GM18909 (cell line): ENCODE data around the gene GSTCD.
"Not testable (repeated sequence)": the region's sequence is repeated elsewhere in the genome, so short reads cannot be mapped to it uniquely, and the experiment has no call there.

Experiments used
- ATAC-seq: cut with Tn5 transposase; IDR thresholded peaks from one replicate; pipeline ENCODE4 v1.9.1; 2021; ENCODE audit warnings: mild to moderate bottlenecking; ENCODE audit not compliant: unreplicated experiment, poor library complexity

The GSTCD gene

DNA sequence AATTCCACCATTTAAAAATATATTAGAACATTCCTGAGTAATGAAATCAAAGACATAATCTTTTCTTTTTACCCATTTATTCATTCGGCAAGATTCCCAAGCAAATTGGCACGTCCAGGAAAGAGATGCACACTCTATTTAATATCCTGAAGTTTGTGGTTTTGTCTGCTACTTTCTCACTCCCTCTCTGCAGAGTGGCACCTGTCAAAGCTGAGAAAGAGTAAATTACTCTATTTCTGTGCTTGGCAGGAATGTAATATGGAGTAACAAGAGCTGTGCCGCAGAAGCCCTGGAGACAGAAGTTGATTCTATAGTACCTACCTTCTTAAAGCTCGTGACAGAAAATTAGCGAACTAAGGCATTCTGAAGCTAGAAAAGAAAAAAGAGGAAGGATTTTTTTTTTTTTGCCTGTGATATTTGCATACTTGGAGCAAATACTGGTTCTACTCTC, 5.5 kb downstream of the GSTCD start:
- peak; percentile 67 for ATAC-seq

DNA sequence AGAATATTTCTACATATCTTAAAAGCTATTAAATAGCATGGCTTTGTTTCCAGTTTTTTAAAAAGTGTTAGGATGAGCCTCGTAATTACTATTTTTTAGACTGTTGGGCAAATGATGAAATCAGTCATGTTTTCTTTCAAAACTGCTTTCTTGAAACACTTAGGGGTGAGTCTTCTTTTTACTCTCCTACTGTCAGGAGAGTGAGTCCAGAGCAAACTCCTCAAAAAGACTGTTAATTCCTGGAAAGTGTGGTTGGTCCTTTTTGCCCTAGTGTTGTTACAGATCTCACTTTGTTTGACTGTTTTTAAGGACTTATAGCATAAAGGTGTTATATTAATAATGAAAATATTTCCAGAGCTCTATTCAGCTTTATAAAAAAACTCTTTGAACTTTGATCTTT, 6.3 kb downstream of the GSTCD start:
- ATAC-seq = no peak

DNA sequence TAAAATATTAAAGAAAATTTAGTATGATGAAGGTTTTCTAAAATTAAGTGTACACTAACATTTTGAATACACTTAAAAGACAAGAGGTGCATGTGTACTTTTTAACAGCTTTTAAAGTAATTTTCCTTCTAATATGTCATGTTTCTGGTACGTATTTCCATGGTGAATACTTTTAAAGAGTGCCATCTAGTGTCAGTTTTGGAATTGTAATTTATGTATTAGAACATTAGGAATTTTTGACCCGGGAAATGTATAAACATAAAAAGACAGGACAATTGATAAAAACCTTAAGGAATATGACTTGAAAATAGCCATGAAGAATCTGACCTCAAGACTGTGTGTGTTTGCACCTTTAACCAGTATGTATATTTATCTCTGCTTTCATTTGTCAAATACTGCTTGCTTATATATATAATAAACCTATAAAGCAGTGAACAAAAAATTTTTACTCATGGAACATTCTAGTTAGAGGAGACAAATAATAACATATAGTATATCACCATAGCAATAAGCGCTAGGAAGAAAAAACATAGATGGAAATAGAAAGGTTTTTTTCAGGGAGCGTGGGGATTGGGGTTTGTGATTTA, 7.2 kb downstream of the GSTCD start:
- no peak for ATAC-seq

DNA sequence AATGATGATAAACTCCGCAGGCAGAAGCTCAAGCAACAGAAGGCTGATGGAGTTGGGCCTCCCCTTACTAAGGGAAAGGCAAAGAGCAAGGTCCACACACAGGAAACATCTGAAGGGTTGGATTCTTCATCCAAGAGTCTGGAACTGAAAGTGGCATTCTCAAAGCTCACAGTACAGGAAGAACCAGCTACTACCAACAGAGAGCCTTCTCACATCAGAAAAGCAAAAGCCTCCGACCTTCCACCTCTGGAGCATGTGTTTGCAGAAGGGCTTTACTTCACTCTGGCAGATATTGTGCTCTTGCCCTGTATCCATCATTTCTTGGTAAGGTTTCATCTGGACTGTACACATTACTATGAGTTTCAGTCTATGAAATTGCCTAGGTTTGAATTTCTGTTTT, 10.6 kb downstream of the GSTCD start:
- ATAC-seq = no peak

DNA sequence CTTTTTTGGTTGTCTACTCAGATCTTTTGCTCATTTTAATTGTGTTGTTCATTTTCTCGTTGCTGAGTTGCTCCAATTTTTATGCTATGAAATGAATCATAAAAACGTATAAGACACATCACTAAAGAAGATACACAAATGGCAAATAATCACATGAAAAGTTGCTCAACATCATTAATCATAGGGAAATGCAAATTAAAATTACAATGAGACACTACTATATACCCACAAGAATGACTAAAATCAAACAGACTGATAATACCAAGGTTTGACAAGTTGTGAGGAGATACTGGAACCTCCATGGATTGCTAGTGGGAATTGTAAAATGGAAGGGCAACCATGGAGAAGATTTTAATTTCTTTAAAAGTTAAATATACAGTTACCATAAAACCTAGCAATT, 17.0 kb downstream of the GSTCD start:
- no peak for ATAC-seq

DNA sequence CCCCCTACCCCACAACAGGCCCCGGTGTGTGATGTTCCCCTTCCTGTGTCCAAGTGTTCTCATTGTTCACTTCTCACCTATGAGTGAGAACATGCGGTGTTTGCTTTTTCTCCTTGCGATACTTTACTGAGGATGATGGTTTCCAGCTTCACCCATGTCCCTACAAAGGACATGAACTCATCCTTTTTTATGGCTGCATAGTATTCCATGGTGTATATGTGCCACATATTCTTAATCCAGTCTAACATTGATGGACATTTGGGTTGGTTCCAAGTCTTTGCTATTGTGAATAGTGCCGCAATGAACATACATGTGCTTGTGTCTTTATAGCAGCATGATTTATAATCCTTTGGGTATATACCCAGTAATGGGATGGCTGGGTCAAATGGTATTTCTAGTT, 21.3 kb downstream of the GSTCD start:
- ATAC-seq = not testable (repeated sequence)

DNA sequence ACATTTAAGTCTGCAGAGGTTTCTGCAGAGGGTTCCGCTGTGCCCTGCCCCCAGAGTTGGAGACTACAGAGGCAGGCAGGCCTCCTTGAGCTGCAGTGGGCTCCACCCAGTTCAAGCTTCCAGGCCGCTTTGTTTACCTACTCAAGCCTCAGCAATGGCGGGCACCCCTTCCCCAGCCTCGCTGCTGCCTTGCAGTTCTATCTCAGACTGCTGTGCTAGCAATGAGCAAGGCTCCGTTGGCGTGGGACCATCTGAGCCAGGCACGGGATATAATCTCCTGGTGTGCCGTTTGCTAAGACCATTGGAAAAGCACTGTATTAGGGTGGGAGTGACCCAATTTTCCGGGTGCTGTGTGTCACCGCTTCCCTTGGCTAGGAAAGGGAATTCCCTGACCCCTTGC, 26.6 kb downstream of the GSTCD start:
- not testable (repeated sequence) for ATAC-seq

DNA sequence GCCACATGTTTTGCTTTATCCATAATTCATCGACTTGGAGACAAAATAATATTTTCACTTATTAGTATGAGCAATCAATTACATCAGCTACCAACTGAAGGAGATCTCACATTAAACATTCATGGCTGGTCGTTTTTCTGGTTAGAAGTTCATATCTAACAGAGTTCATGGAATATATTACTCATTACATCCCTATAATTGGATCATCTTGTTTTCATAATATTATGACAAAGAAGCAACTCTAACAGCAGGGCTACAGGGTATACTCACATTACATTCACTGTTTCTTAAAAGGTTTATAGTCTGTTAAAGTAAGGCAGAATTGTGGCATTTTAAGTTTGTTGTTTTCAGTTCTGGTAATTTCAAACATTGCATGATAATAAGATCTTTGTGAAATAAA, 33.0 kb downstream of the GSTCD start:
- ATAC-seq = no peak

DNA sequence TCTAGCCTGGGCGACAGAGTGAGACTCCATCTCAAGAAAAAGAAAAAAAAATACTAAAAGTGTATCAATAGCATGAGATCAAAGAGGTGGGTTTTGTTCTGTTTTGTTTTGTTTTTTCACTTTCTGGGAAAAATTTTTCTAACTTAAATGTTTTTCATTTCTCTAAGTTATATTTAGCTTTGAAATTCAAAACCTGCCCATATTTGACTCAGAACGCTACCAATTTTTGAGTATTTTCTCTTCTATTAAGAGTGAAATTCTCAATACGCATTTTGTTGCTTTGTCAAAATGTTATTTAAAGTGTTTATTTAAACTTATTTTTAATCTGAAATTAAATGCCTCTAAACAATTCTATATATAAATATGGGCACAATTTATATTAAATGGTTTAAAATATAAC, 39.6 kb downstream of the GSTCD start:
- no peak for ATAC-seq

DNA sequence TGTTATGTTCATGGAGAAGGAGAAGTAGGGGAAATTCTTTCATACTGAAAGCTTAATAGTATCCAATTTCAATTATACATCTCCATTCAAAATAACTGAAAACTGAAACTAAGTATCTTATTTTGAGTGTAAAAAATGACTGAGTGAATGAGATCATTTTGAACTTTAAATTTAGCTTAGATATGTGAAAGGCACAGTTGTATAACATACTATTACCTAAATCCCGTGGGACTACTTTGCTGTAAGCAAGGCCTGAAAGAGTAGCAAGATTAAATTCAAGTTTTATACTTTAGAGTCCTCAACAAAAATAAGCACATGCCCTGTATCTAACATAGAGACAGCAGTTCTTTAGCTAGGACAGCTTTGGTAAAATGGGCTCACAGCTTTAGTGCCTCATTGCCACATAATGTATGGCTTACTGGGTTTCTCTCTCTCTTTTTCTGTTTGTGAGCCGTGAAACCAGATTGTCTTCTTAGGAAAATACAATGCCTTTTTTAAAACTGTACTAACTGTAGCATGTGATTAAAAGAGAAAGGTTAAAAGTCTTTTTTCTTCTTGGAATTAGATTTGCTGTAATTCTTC, 43.2 kb downstream of the GSTCD start:
- ATAC-seq = no peak

DNA sequence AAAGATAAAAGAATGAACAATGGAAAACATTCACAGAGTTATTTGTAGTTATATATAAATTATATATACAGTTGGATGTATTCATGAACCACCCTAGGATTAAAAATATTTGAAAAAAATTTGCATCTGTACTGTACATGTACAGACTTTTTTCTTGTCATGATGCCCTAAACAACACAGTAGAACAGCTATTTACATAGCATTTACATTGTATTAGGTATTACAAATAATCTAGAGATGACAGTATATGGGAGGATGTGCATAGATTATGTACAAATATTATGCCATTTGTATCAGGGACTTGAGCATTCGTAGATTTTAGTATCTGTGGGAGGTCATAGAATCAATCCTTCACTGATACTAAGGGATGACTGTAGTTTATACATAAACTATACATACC, 44.8 kb downstream of the GSTCD start:
- no peak for ATAC-seq

DNA sequence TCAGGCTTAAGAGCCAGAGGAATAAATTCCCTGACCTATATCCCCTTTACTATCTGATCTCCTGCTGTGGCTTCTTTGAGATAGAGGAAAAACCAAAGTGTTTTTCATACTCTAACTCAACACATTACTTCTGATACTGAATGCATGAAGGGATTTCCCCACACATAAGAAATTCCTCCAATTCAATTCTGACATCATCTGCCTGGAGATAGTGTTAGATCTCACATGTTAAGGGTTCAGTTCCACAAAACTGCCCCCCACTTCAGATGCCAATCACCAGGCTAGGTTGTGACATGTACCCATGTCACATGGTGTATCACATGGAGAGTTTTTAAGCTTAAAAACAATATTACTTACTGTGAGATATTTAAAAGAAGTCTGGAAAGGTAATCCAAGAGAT, 46.8 kb downstream of the GSTCD start:
- ATAC-seq = no peak

DNA sequence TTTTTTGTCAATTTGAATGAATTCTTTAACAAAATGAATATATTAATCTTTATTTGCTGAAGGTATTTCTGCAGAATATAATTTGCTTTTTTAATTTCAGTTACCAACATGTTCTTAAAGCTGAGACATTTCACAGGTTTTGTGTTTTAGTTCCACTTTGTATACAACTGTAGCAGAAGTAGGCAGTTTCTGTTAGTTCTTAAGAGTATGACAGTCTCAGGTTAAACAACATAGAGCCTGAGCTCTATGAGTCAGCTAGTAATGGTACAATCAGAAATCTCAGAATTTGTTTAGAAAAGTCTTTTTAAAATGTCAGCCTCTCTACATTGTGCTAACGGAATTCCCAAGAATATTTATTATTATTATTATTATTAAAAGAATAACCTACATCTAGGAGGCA, 50.4 kb downstream of the GSTCD start:
- no peak for ATAC-seq

DNA sequence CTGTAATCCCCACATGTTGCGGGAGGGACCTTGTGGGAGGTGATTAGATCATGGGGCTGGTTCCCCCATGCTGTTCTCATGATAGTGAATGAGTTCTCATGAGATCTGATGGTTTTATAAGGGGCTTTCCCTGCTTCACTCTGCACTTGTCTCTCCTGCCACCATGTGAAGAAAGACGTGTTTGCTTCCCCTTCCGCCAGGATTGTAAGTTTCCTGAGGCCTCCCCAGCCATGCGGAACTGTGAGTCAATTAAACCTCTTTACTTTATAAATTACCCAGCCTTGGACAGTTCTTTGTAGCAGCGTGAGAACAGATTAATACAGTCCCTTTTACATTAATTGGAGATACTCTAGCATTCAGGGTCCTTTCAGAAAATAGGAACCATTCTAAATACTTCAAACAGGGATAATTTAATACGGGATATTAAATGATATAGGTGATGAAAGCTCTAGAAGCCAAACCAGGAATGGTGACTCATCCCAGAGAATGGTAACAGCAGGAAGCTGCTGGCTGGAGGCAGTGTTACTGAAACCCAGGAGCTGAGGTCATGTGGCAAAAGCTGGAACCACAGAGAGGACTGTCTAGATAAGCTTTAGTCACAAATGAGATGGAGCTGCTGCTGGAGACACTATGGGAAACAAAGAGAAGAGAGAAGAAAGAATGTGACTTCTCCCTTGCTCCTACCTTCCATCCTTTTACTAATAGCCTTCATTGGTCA, 57.3 kb downstream of the GSTCD start:
- no peak for ATAC-seq

DNA sequence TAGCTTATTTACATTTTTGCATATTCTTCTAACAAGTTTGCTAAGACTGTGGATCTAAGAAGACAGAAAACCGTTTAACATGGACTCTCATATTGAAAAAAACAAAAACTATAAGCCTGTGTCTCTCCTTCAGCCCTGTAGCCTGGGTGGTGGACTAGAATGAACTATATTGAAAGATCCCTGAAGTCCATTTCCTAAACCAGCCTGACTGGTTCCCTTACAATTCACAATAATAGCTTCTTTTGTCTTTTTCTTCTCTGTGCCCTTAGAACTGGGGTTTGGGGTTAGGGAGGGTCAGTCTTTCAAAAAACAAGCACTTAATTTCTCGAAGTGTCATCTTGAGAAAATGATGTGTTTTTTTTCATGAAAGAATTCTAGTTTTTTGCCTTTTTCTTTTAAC, 59.0 kb downstream of the GSTCD start:
- no peak for ATAC-seq

DNA sequence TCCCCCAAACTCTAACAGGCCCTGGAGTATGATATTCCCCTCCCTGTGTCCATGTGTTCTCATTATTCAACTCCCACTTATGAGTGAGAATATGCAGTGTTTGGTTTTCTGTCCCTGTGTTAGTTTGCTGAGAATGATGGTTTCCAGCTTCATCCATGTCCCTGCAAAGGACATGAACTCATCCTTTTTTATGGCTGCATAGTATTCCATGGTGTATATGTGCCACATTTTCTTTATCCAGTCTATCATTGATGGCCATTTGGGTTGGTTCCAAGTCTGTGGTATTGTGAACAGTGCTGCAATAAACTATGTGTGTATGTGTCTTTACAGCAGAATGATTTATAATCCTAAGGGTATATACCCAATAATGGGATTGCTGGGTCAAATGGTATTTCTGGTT, 61.9 kb downstream of the GSTCD start:
- ATAC-seq = not testable (repeated sequence)

DNA sequence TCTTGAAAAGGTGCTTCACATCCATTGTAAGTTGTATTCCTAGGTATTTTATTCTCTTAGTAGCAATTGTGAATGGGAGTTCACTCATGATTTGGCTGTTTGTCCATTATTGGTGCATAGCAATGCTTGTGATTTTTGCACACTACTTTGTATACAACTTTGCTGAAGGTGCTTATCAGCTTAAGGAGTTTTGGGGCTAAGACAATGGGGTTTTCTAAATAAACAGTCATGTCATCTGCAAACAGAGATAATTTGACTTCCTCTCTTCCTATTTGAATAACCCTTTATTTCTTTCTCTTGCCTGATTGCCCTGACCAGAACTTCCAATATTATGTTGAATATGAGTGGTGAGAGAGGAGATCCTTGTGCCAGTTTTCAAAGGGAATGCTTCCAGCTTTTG, 63.5 kb downstream of the GSTCD start:
- ATAC-seq = not testable (repeated sequence)

DNA sequence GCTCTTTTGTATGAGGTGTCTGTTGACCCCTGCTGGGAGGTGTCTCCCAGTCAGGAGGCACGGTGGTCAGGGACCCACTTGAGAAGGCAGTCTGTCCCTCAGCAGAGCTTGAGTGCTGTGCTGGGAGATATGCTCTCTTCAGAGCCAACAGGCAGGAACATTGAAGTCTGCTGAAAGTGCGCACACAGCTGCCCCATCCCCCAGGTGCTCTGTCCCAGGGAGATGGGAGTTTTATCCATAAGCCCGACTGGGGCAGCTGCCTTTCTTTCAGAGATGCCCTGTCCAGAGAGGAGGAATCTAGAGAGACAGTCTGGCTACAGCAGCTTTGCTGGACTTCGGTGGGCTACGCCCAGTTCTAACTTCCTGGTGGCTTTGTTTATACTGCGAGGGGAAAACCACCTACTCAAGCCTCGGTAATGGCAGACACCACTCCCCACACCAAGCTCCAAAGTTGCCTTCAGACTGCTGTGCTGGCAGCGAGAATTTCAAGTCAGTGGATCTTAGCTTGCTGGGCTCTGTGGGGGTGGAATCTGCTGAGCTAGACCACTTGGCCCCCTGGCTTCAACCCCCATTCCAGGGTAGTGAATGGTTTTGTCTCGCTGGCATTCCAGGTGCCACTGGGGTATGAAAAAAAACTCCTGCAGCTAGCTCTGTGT, 67.3 kb downstream of the GSTCD start:
- not testable (repeated sequence) for ATAC-seq

DNA sequence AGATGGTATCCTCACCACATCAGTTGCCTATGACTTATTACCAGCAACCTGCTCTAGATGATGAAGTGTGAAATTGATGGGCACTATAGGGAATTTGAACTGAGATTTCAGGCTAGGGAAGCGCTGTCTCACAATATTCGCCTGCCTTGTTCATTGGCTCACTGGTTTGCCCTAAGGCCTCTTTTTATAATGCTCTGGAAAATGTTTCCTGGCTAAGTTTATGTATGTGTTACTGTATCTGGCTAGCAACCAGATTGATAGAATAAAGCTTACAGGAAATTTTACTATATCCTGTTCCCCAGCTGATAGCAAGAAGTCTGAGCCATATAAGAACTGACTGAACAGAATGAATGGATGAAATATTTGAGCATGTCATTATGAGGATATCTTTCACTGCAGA, 71.6 kb downstream of the GSTCD start:
- ATAC-seq = no peak

DNA sequence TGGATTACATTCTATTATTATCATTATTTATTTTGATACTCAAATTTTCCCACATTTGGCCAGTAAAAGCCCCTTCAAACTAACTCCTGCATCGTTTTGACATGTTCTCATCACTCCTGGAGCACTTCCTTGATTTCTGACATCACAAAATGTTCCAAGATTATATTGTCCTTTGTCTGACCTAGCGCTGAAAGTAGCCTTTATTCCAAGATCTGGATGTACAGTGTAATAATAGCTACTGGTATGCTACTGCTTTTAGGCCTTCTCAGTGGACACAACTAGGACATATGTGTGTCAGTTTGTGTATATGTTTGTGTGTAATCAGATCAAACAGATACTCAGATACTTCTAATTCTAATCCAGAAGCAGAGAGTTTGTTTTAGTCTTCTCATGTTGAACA, 76.2 kb downstream of the GSTCD start:
- no peak for ATAC-seq

DNA sequence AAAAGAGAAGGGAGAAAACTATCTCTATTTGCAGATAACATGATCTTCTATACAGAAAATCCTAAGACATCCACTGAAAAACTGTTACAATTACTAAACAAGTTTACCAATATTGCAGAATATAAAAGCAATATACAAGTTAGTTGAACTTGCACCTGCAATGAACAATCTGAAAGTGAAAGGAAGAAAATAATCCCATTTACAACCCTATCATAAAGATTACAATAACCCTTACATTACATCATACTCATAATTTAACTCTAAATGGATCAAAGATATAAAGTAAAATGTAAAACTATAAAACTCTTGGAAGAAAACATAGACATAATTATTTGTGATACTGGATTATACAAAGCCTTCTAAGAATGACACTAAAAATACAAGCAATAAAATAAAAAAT, 77.2 kb downstream of the GSTCD start:
- no peak for ATAC-seq
